HG03378 (cell line): Measurements from ENCODE around the gene JAKMIP2.

ENCODE experiments used
- ATAC-seq: cut with Tn5 transposase; IDR thresholded peaks from one replicate; pipeline ENCODE4 v1.9.1; 2021; ENCODE audit warnings: mild to moderate bottlenecking, moderate library complexity; ENCODE audit not compliant: unreplicated experiment

Gene JAKMIP2

GRCh38 chr5:147789820-147790219, 7.3 kb upstream of the JAKMIP2 start:
- no peak for ATAC-seq

- ATAC-seq: no peak
Observed at GRCh38 chr5:147788023-147788422, 5.5 kb upstream of the JAKMIP2 start.

GRCh38 chr5:147786142-147786541, 3.6 kb upstream of the JAKMIP2 start:
- no peak for ATAC-seq

GRCh38 chr5:147784146-147784987, 1.8 kb upstream of the JAKMIP2 start:
- no peak for ATAC-seq

- ATAC-seq: no peak
Observed at GRCh38 chr5:147780924-147781573, 1.5 kb downstream of the JAKMIP2 start.

- no peak for ATAC-seq
Observed at GRCh38 chr5:147779694-147780093, 2.8 kb downstream of the JAKMIP2 start.

GRCh38 chr5:147776989-147777388, 5.5 kb downstream of the JAKMIP2 start:
- no peak for ATAC-seq

- ATAC-seq: no peak
Observed at GRCh38 chr5:147773587-147773986, 8.9 kb downstream of the JAKMIP2 start.

- ATAC-seq: no peak
Observed at GRCh38 chr5:147773139-147773538, 9.4 kb downstream of the JAKMIP2 start.

- ATAC-seq: no peak
Observed at GRCh38 chr5:147767048-147767447, 15.5 kb downstream of the JAKMIP2 start.

GRCh38 chr5:147763791-147764525, 18.6 kb downstream of the JAKMIP2 start:
- ATAC-seq: no peak

GRCh38 chr5:147760086-147760875, 22.2 kb downstream of the JAKMIP2 start:
- no peak for ATAC-seq

- ATAC-seq: no peak
Observed at GRCh38 chr5:147759441-147759840, 23.1 kb downstream of the JAKMIP2 start.

- ATAC-seq: no peak
Observed at GRCh38 chr5:147756566-147756965, 26.0 kb downstream of the JAKMIP2 start.

GRCh38 chr5:147754372-147755122, 28.0 kb downstream of the JAKMIP2 start:
- ATAC-seq: no peak

GRCh38 chr5:147753765-147754164, 28.8 kb downstream of the JAKMIP2 start:
- ATAC-seq: no peak

- ATAC-seq: no peak
Observed at GRCh38 chr5:147752666-147753290, 29.8 kb downstream of the JAKMIP2 start.

GRCh38 chr5:147752033-147752432, 30.5 kb downstream of the JAKMIP2 start:
- no peak for ATAC-seq

GRCh38 chr5:147751156-147751830, 31.2 kb downstream of the JAKMIP2 start:
- ATAC-seq: no peak
